ENCODE results near the gene LARP1B. TPM values are rescaled to one million over a fixed set of nuclear protein-coding genes. Genes with fewer than 3 reads are reported as not detected.

The LARP1B gene
- total RNA-seq, 1 donor from 2014 or later, result 27.9 TPM

GRCh38 chr4:128158894-128159293 lies 97.8 kb downstream of the LARP1B start:
- Mint-ChIP-seq H3K4me3 (no peak overlapping the region), H3K27me3 (ENCODE audit: insufficient read depth, low read depth) (peaks cover 2% of the 10 kb centered on the region), H3K27ac (no peak overlapping the region), H3K4me1 (no peaks in the 10 kb centered on the region), H3K9me3 (peaks cover 3% of the 10 kb centered on the region), H3K36me3 (peaks cover 21% of the 10 kb centered on the region)
- Histone ChIP-seq H3K9me3 (ENCODE audit: low read depth) (no peaks in the 10 kb centered on the region), H2AFZ (replicated peaks) (no peak overlapping the region), H4K20me1 (ENCODE audit: low read depth) (no peaks in the 10 kb centered on the region), H3K27ac (no peak overlapping the region), H3F3A (ENCODE audit: low read depth) (no peaks in the 10 kb centered on the region), H3K4me3 (no peak overlapping the region), H3K9ac (no peak overlapping the region), H3K27me3 (no peaks in the 10 kb centered on the region), H3K4me1 (peaks cover 6% of the 10 kb centered on the region), H3K36me3 (no peaks in the 10 kb centered on the region), H3K4me2 (no peak overlapping the region), H3K79me2 (ENCODE audit: low read depth) (no peaks in the 10 kb centered on the region)
- TF ChIP-seq EZH2phosphoT487 (IDR thresholded peaks at IDR 0.05) (no peak), EZH2 (IDR thresholded peaks at IDR 0.05) (no peak), CTCF (IDR thresholded peaks at IDR 0.05) (no peak)
- no peak for DNase-seq (ENCODE audit: low spot score)

- Histone ChIP-seq H2AFZ (replicated peaks) (no peak overlapping the region), H3K4me2 (no peak overlapping the region), H3F3A (ENCODE audit: low read depth) (no peaks in the 10 kb centered on the region), H3K9ac (no peak overlapping the region), H3K36me3 (no peaks in the 10 kb centered on the region), H4K20me1 (ENCODE audit: low read depth) (no peaks in the 10 kb centered on the region), H3K9me3 (ENCODE audit: low read depth) (no peaks in the 10 kb centered on the region), H3K79me2 (ENCODE audit: low read depth) (no peaks in the 10 kb centered on the region), H3K4me1 (peaks cover 6% of the 10 kb centered on the region), H3K27me3 (no peaks in the 10 kb centered on the region), H3K27ac (no peak overlapping the region), H3K4me3 (no peak overlapping the region)
- DNase-seq (ENCODE audit: low spot score), result no peak
- no peaks in the 10 kb centered on the region for H3K4me1 Mint-ChIP-seq
- peaks cover 17% of the 10 kb centered on the region for H3K36me3 Mint-ChIP-seq
- peaks cover 3% of the 10 kb centered on the region for H3K9me3 Mint-ChIP-seq
- no peak overlapping the region for H3K27ac Mint-ChIP-seq
- TF ChIP-seq EZH2phosphoT487 (IDR thresholded peaks at IDR 0.05) (no peak), EZH2 (IDR thresholded peaks at IDR 0.05) (no peak), CTCF (IDR thresholded peaks at IDR 0.05) (no peak)
- peaks cover 2% of the 10 kb centered on the region for H3K27me3 Mint-ChIP-seq (ENCODE audit: insufficient read depth, low read depth)
- H3K4me3 Mint-ChIP-seq, result no peak overlapping the region
Measured at GRCh38 chr4:128159967-128160366, 98.9 kb downstream of the LARP1B start.

GRCh38 chr4:128161138-128161537 lies 100.0 kb downstream of the LARP1B start:
- no peak for DNase-seq (ENCODE audit: low spot score)
- no peak overlapping the region for H3K4me3 Mint-ChIP-seq
- H3K27me3 ChIP-seq, result no peaks in the 10 kb centered on the region
- no peak overlapping the region for H3K27ac ChIP-seq
- H3K27ac Mint-ChIP-seq, result no peak overlapping the region
- H3K9ac ChIP-seq, result no peak overlapping the region
- H3K36me3 ChIP-seq, result no peaks in the 10 kb centered on the region
- H3F3A ChIP-seq (ENCODE audit: low read depth), result no peaks in the 10 kb centered on the region
- peaks cover 2% of the 10 kb centered on the region for H3K27me3 Mint-ChIP-seq (ENCODE audit: insufficient read depth, low read depth)
- peaks cover 6% of the 10 kb centered on the region for H3K4me1 ChIP-seq
- peaks cover 3% of the 10 kb centered on the region for H3K9me3 Mint-ChIP-seq
- H3K79me2 ChIP-seq (ENCODE audit: low read depth), result no peaks in the 10 kb centered on the region
- no peak for TF ChIP-seq EZH2 (IDR thresholded peaks at IDR 0.05)
- no peaks in the 10 kb centered on the region for H3K4me1 Mint-ChIP-seq
- peaks cover 10% of the 10 kb centered on the region for H3K36me3 Mint-ChIP-seq
- no peaks in the 10 kb centered on the region for H4K20me1 ChIP-seq (ENCODE audit: low read depth)
- H2AFZ ChIP-seq (replicated peaks), result no peak overlapping the region
- H3K4me3 ChIP-seq, result no peak overlapping the region
- H3K4me2 ChIP-seq, result no peak overlapping the region
- H3K9me3 ChIP-seq (ENCODE audit: low read depth), result no peaks in the 10 kb centered on the region

GRCh38 chr4:128162434-128162833 lies 101.3 kb downstream of the LARP1B start:
- Histone ChIP-seq H3K4me1 (peaks cover 6% of the 10 kb centered on the region), H4K20me1 (ENCODE audit: low read depth) (no peaks in the 10 kb centered on the region), H3K36me3 (no peaks in the 10 kb centered on the region), H3K9me3 (ENCODE audit: low read depth) (no peaks in the 10 kb centered on the region), H3K9ac (no peak overlapping the region), H3K79me2 (ENCODE audit: low read depth) (no peaks in the 10 kb centered on the region), H3K27me3 (no peaks in the 10 kb centered on the region), H3F3A (ENCODE audit: low read depth) (no peaks in the 10 kb centered on the region), H2AFZ (replicated peaks) (no peak overlapping the region), H3K4me2 (no peak overlapping the region), H3K4me3 (no peak overlapping the region), H3K27ac (no peak overlapping the region)
- Mint-ChIP-seq H3K4me1 (no peaks in the 10 kb centered on the region), H3K27me3 (ENCODE audit: insufficient read depth, low read depth) (peaks cover 2% of the 10 kb centered on the region), H3K36me3 (peaks cover 1% of the 10 kb centered on the region), H3K4me3 (no peak overlapping the region), H3K9me3 (no peaks in the 10 kb centered on the region), H3K27ac (no peak overlapping the region)
- TF ChIP-seq CTCF (IDR thresholded peaks at IDR 0.05) (no peak), EZH2 (IDR thresholded peaks at IDR 0.05) (no peak), EZH2phosphoT487 (IDR thresholded peaks at IDR 0.05) (no peak)
- no peak for DNase-seq (ENCODE audit: low spot score)

All from neural progenitor cell (in vitro differentiated cells).